Measurements from ENCODE around the gene DDX42.

GRCh38 chr17:63764716-63765115, 9.3 kb upstream of the DDX42 start:
- TF ChIP-seq CTCF (IDR thresholded peaks at IDR 0.05) (no peak), EZH2 (IDR thresholded peaks at IDR 0.05) (no peak)
